COLO668 (cell line): ENCODE measurements around the gene EYA2.
A peak's percentile ranks its signal among the peaks of the same experiment; 100 is the strongest.
"Not testable (repeated sequence)": the region's sequence is repeated elsewhere in the genome, so short reads cannot be mapped to it uniquely, and the experiment has no call there.

Experiments used
- DNase-seq: peaks from one replicate; lab custom pipeline; 2025; ENCODE audit not compliant: unreplicated experiment; lab: John Stamatoyannopoulos, UW

The EYA2 gene

DNA sequence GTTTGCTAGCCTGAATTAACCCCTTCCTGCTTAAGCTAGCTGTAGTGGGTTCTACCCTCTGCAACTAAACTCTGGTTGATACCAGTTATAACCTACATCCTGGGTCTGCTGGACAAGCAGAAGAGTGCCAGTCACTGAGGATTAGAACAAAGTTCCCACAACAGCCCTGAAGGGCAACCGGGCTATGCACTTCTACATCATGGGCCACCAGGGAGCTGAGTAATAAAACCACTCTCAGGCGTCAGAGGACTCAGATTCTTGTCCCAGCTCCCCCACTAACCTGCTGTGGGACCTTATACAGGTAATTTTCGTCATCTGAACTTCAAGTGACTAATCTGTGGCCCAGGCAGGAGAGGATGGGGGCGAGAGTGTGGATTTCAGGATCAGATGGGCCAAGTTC is 56.8 kb downstream of the EYA2 start:
- no peak for DNase-seq

DNA sequence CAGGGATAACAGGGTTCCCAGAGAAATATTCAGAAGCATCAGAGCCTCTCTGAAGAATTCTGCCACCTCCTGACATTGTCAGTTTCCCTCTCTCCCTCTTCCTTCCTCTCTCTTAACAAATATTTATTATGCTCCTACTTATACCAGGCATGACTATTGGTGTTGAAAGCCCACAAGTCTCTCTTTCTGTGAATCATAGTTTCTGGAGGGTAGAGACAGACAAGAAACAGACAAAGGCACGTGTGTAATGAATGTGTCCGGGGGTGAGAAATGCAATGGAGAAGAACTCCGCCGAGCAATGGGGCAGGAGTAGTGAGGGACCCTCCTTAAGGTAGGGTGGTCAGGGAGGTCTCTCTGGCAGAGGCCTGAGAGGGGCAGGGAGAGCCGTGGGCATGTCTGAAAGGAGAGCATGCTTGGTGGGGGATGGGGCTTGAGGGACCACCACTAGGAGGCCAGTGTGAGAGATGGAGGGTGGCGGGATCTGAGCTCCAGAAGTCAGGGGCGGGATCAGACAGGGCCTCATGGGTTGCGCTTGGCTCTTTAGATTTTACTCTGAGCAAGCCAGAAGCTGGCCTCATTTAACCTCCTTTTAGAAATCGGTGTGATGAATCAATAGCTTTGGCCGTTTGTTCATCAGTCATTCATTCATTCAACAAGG is 57.3 kb downstream of the EYA2 start:
- no peak for DNase-seq

GRCh38 chr20:46953596-46953995 is 59.0 kb downstream of the EYA2 start:
- DNase-seq, result no peak

DNA sequence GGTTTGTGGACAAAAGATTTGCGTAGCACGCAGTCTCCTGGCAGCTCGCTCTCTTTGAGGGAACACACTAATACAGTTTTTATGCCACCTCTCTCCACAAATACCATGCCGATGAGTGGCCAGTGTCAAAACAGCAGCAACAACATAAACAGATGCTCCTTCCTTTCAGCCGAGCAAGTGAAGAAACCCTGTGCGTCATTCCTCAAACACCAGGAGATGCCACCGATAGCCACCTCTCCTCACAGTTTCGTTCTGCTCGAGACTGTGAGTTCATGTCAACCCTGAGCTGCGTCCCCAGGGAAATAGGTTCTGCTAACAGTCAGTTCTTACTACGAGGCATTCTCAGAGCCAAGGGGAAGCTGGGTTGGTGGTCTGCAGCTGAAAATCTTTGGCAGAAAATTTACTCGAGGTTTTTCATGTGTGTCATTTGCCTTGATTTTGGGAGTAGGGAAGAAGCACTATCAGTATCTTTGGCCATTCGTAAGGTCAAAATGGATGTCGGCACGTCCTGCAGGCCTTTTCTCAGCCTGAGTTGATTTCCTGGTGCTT is 59.9 kb downstream of the EYA2 start:
- DNase-seq, result no peak

GRCh38 chr20:46955601-46956556 is 61.2 kb downstream of the EYA2 start:
- no peak for DNase-seq

GRCh38 chr20:46959081-46959692 is 64.5 kb downstream of the EYA2 start:
- peak; percentile 43 for DNase-seq

DNA sequence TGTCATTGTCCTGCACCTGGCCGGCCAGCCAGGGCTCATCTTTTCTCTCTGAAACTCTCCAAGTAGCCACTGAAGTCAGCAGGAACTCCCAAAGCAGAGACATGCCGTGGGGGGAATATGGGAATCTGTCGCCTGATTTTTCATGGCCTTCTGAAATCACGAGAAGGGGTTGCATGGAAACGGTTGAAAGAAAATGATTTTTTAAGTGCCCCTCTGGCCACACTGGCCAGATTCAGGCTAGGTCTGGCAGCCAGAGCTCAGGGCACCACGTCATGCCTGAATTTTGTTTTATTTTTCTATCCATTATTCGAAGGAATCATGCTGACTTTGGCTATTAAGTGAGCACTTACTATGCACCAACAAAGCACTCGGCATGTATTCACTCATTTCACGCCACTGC is 65.2 kb downstream of the EYA2 start:
- DNase-seq, result no peak

DNA sequence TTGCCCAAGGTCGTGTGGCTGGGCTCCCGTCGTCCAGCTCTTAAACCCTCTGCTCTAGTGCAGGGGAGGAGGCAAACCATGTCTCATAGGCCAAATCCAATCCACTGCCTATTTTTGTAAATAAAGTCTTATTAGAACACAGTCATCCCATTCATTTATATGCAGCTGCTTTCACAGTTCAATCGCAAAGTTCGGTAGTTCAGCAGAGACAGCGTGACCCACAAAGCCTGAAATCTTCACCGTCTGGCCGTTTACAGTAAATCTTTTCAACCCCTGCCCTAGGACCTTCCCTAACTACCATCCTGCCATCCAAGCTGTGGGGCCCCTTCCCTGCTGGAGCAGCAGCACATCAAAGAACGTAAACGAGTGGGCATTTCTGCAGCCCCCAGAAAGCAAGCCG is 65.9 kb downstream of the EYA2 start:
- DNase-seq, result no peak

- DNase-seq, result not testable (repeated sequence)
These were observed 67.3 kb downstream of the EYA2 start for GRCh38 chr20:46961968-46962367.

DNA sequence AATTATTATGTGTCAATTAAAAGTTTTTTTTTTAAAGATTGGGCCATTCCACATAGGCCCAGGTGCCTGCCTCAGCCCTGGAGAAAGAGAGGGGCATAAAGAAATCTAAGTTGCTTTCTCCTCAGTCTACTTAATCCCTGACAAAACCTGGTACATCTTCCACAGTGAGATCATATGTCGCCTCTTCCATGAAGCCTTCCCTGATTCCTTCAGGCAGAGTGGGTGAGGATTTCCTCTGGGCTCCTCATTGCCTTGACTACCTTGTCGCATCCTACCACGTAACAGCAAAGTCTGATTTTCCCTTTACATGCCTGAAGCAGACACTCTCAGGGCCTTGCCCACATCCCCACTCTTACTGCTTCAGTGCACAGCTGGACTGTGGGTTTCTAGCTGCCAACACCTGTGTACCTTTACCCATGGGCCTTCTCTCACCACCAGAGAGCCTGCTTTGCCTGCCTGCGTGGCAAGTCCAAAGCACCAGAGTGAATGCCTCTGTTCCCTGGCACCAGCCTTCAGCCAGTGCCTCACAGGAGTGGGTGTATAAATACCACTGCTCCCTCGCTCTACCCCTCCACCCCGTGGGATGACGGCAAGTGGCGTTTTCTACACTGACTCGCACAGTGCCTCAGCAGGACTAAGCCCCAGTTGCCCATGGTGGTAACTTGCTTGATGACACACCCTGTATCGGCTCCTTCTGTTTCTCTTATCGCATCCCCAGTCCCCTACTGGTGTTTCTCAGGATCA is 68.0 kb downstream of the EYA2 start:
- DNase-seq, result no peak

- peak; percentile 9 for DNase-seq
These were observed 68.5 kb downstream of the EYA2 start for GRCh38 chr20:46963196-46963529.

- DNase-seq, result peak; percentile 53
These were observed 69.3 kb downstream of the EYA2 start for GRCh38 chr20:46963758-46964617.

DNA sequence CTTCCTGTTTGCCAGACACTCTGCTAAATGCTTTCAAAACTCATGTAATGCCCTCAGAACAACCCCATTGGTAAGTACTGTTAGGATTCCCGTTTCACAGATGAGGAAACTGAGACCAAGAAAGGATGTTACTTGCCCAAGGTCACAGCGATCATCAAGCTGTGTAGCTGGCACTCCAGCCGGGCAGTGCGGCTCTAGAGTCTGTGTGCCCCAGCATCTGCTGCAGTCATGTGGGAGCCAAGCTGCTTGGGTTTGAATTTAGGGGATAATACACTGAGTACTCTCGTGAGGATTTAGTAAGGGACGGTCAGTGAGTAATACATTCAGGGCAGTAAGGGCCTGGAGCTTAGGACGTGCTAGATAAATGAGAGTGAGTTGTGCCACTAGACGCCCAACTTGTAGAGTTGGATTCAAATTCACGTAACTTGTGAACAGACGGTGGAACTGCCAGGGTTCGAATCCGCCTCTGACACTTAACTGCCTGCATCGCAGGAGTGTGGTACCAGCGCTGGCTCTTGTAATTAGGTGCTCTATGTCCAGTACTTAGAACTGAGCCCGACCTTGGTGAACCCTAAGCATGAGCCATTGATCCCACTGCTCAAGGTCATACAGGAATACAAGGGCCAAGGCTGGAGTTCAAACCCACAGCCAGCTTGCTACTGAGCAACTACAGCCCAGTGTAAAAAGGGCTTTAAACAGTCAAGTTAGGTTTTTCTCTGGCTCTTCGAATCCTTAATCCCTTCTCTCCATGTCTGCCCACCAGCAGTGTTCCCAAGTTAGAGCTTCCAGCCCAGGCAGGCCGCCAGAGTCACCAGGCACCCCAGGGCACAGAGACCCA is 70.2 kb downstream of the EYA2 start:
- DNase-seq, result no peak

DNA sequence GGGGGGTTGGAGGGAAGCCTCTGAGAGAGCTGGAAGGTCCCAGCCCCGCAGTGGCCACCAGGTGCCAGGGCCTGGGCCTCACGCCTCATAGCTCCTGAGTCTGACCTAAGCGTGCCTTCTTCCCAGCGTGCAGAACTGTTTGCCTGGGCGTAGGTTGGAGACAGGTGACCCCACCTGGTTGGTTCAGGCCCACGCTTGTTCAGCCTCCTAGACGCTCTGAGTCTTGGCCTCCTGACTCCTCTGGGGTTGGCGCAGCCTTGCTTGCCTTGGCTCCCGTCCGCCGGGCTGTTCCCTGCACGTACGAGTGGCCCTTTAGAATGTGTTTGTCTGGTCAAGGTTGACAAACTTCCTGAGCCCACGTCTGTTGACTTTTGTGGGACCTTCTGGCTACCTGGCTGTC is 70.8 kb downstream of the EYA2 start:
- DNase-seq, result peak; percentile 64

GRCh38 chr20:46967646-46968045 is 73.0 kb downstream of the EYA2 start:
- DNase-seq, result peak; percentile 19

- DNase-seq, result no peak
These were observed 76.4 kb downstream of the EYA2 start for GRCh38 chr20:46970937-46971630.

DNA sequence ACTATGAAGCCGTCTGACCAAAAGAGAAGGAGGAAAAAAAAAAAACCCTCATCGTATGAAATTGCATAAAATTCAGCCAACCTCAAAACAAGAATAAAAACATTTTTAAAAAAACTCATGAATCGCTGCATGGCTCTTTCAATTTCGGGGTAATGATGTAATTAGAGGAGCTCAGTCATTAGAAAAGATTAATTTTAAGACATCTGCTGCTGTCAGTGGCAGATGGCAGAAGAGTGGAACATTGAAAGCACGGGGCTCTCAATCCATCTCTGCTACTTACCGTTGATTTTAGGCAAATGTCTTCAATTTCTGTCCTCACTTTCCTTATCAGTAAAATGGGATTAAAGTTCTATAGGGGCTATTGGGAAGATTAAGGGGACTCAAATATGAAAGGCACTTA is 79.1 kb downstream of the EYA2 start:
- DNase-seq, result no peak

GRCh38 chr20:46974669-46975434 is 80.2 kb downstream of the EYA2 start:
- DNase-seq, result no peak
